ENCODE results near the gene PRKRA.
"Not testable (repeated sequence)": the region's sequence is repeated elsewhere in the genome, so short reads cannot be mapped to it uniquely, and the experiment has no call there.

Gene PRKRA

GRCh38 chr2:178450774-178451525 is at the start of gene PRKRA, which contains the start of gene PJVK:
PRKRA (minus strand) TSS chr2:178451175; CDS start chr2:178451030, 145 bp downstream.
PJVK (plus strand) TSS chr2:178451378; CDS start chr2:178453410, 2,032 bp downstream.
- DNase-seq = peak; percentile 97

DNA sequence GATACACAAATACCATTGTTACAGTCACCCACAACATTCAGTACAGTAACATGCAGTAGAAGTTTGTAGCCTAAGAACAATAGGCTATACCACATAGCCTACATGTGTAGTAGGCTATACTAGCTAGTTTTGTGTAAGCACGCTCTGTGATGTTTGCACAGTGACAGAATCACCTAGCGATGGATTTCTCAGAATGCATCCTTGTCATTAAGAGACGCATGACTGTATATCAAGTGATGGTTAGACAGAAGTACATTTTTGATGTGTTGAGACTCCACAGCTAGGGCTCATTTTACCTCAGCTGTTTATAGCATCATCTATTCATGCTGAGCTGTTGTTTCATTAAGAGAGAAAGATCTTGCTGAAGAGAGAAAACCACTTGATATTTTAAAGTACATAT is 48.7 kb upstream of the PRKRA start:
- no peak for DNase-seq

- DNase-seq = no peak
Measured at GRCh38 chr2:178498137-178498536, 47.2 kb upstream of the PRKRA start.

GRCh38 chr2:178496049-178496448 is 45.1 kb upstream of the PRKRA start:
- no peak for DNase-seq

GRCh38 chr2:178491612-178492011 is 40.6 kb upstream of the PRKRA start:
- DNase-seq = no peak

GRCh38 chr2:178485356-178485755 is 34.4 kb upstream of the PRKRA start:
- DNase-seq = no peak

DNA sequence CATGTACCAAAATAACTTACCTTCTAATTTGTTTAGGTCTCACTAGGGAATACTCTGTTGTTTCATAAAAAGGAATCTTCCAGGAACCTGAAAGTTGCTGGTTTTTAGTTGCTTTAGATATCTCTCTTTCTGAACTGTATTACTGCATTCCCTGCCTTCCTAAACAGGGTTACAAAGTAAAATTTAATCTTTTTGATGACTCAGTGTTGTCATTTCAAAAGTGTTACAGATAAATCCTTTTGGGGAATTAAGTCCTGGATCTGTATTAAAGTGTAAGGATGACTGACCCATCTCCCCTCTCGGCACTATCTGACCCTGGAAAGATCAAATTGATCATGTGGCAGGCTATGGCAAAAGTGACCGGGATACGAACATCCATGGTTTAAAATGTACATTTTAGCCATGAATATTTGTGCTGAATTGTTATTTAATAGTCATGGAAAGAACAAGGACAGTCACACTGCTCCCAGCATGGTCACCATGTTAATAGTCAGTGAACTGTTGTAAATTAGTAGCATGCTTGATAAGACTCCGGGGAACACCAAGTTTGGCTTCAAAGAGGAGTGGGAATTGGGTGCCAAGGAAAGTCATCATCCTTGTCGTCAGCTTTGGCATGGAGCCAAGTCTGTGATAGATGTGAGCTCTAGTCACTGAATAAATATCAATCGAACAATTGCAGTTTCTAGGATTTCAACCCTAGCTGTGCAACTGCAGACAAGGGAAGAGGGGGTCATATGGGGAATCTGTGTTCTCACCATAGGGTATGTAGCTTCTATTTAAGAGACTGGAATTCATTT is 33.5 kb upstream of the PRKRA start:
- DNase-seq = peak; percentile 32

- DNase-seq = no peak
Measured at GRCh38 chr2:178482437-178482836, 31.5 kb upstream of the PRKRA start.

GRCh38 chr2:178480227-178481181 is 29.5 kb upstream of the PRKRA start, which contains the start of gene PLEKHA3:
PLEKHA3 (plus strand) TSS chr2:178480457; CDS start chr2:178480870, 413 bp downstream.
- peak; percentile 70 for DNase-seq

- DNase-seq = no peak
Measured at GRCh38 chr2:178479758-178480226, 28.8 kb upstream of the PRKRA start.

GRCh38 chr2:178479275-178479616 is 28.3 kb upstream of the PRKRA start:
- DNase-seq = no peak

GRCh38 chr2:178478439-178479274 is 27.7 kb upstream of the PRKRA start, which contains the start of gene FKBP7:
FKBP7 (minus strand) TSS chr2:178478600; CDS start chr2:178478499, 101 bp downstream.
- peak; percentile 83 for DNase-seq

DNA sequence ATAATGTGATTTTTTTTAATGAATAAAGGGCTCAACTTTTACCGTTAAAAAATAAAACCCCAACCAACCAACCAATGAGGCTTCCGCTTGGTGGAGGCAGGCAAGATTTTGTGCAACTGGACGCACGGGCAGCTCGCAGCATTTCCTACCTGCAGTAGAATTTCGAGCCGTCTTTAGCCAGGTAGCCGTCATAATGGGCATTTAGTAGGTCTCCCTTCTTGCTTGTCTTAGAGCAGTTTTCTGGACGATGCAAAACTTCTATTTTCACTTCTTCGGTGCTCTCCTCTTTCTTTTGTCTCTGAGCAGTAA is 27.1 kb upstream of the PRKRA start:
- peak; percentile 27 for DNase-seq

GRCh38 chr2:178477443-178478129 is 26.6 kb upstream of the PRKRA start:
- no peak for DNase-seq

- no peak for DNase-seq
Measured at GRCh38 chr2:178476477-178476876, 25.5 kb upstream of the PRKRA start.

GRCh38 chr2:178474560-178474959 is 23.6 kb upstream of the PRKRA start:
- DNase-seq = no peak

- DNase-seq = no peak
Measured at GRCh38 chr2:178473931-178474330, 23.0 kb upstream of the PRKRA start.

DNA sequence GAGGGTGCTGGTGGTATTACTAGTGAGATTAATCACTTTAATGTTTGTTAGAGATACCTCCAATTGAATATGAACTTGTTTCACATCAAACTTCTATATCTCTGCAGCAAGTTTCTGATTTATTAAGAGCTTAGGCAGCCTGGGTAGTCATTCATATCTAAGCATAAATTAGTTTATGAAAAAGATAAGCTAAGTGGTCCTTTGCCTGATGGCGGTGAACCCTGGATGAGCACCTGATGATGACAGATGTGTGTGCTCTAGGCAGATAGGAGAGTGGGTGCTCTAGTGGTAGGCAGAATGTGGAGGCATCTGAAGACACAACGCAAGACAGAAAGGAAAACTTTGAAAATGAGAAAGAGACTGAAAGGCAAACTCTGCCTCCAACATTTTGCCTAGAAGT is 22.4 kb upstream of the PRKRA start:
- DNase-seq = no peak

GRCh38 chr2:178471313-178471712 is 20.3 kb upstream of the PRKRA start:
- DNase-seq = not testable (repeated sequence)

DNA sequence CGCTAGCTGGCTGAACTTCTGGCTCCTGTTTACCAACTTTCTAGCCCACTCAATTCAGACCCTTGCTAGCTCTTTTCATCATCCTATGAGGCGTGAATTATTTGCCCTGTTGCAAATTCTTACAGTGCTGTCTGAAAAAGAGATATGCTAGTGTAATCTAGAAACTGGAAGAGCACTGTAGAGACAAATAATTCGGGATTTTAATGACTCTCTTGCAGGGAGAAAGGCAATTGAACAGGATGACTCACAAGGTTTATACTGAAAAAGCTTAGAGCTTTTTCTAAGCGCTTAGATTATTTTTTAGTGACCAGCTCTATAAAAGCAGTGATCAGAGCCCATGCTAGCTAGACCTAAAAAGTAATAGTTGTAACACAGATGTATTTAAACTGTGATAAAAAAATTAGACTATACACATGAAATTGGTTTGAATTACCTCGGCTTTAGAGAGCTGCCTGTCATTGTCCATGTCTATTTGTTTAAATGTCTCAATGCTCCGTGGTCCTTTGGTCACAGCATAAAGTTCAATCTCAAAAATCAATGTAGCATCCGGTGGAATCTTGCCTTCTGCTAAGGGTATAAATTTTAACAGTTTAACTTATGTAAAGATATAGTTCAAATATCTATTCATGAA is 18.4 kb upstream of the PRKRA start:
- no peak for DNase-seq

DNA sequence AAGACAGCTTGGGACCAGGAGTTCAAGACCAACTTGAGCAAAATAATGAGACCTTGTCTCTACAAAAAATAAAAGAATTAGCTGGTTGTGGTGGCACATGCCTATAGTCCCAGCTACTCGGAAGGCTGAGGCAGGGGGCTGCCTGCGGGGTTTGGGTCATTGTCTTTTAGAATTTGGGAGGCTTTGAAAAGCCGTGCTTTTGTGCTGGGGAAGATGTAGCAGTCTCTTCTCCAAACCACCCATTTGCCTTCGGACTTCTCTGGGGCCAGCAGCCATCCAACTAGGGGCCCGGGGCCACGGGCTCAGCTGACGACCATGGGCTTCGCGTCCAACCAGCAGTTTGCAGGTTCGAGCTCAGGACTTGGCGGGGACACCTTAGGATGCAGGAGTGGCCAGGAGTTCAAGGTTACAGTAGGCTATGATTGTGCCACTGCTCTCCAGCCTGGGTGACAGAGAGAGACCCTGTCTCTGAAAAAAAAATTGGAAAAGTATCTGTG is 6.5 kb upstream of the PRKRA start:
- DNase-seq = no peak

All from NCI-H2171 (cell line).